GM19035 (cell line): Measurements from ENCODE around the gene GRM8.

Experiments
- ATAC-seq: cut with Tn5 transposase; IDR thresholded peaks from one replicate; pipeline ENCODE4 v1.9.1; 2021; ENCODE audit not compliant: unreplicated experiment

Gene GRM8

GRCh38 chr7:126750207-126750911 is 502.4 kb downstream of the GRM8 start:
- no peak for ATAC-seq

GRCh38 chr7:126728967-126729366 is 523.8 kb downstream of the GRM8 start:
- no peak for ATAC-seq

- ATAC-seq = no peak
Measured at GRCh38 chr7:126727930-126728391, 524.8 kb downstream of the GRM8 start.

GRCh38 chr7:126723966-126724544 is 528.7 kb downstream of the GRM8 start:
- no peak for ATAC-seq

DNA sequence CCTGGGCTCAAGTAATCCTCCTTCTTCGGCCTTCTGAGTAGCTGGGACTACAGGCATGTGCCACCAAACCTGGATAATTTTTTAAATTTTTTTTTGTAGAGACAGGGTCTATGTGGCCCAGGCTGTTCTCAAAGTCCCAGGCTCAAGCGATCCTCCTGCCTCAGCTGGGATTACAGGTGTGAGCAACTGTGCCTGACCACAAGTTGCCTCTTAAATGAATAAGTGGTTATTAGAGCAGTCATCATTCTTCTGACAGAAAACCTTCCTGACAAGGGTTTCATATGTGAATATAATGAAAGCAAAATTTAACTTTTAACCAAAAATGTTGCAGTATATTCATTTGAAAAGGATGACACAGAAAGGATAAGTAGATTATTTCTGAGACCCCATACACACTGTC is 532.5 kb downstream of the GRM8 start:
- ATAC-seq = peak; percentile 91

DNA sequence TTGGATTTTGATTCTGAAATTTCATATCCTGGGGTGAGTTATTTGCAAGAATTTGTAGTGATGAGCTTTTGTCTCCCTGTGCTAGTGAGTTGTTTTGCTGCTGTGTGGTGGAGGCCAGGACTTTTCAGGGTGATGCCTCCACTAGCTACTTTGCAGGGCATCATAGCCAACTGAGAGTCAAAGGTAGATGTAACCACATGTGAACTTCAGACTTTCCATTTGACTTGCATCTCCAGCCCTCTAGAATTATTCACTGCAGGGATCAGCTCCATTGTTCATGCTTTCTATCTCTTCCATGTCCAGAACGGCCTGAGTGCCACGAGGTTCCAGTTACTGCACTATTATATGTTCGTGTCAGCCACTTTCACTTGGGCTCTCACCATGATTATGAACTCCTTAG is 534.3 kb downstream of the GRM8 start:
- ATAC-seq = no peak

DNA sequence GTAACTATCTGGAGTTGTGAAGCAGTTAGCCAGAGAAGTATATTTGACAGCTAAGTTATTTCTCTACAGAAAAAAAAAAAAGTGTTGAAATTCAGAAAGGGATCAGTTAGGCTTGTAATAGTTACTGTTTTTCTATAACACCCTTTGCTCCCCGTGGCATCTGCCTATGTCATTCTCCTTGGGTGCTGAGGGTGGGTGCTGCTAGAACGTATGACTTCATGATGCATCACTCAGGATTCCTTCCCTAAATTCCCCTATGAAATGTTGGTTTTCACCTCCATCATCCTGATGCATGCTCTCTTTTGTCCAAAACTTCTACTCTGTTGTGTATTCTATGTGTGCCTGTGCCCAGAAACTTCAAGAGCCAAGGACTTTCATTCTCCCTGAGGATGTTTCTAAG is 536.4 kb downstream of the GRM8 start:
- ATAC-seq = no peak

DNA sequence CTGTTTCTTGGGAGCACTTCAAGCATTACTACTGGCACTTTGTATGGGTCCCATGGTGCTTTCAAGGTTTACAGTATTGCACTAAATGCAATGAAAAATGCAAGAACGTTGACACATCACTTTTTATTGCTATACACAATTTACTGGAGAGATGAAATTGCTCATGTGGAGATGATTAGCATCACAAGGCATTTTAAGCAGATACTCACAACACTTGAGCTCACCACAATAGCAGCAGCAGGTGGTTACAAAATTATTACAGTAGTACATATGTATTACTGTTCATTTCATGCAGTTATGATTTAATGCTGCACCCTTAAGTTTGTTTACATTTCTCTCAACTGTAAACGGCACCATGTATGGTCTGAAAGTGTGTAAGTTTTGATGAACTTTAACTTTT is 537.7 kb downstream of the GRM8 start:
- no peak for ATAC-seq

DNA sequence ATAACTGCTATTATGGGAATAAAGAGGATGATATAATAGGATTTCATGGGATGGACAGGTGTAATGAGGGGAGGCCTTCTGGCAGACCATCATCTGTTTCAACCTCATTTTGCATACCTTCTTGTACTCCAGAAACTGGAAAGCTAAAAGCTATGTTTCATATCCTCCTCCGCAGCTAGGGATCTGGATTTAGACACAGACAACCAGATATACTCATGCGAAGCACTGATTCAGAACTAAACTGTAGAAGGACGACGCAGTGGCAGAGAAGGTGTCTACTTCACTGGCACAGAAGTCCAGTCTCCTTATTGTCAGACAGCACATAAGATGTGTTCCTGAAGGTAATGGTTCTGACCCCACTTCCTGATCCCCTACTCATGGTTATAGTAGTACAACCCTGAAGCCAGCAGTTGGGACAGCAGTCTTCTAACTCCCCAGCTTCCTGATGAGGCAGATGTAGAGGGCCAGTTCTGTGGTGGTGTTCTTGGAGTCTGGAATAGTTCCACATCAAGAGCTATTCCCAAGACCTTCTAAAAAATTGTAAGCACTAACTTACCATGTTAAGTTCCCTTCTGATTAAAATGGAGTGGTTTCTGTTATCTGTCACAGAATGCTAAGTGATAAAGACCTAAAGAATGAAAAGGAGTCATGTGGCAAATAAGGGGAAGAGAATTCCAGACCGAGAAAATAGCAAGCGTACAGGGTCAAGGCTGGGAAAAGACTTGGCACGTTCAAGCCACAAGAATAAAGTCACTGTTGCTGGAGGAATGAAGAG is 550.3 kb downstream of the GRM8 start:
- peak; percentile 50 for ATAC-seq

- ATAC-seq = peak; percentile 87
Measured at GRCh38 chr7:126700807-126701604, 551.7 kb downstream of the GRM8 start.

GRCh38 chr7:126699707-126700106 is 553.0 kb downstream of the GRM8 start:
- ATAC-seq = no peak

DNA sequence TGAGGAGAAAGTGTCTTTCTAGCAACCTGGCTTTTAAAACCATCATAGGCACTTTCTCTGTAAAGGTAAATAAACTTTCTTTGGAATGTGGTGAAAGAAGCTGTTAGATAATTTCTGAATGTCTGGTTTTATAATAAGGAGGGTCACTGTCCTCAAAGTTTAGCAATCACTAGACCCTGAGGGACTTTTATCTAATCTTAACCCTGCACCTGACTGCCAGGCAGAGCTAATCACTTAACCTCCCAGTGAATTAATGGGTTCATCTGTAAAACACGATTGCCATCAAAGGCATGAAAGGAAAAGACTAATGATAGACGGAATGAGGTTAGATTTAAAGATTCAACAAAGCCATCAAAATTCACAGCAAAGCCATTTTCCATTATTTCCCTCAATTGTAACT is 553.8 kb downstream of the GRM8 start:
- ATAC-seq = no peak

GRCh38 chr7:126698446-126698845 is 554.3 kb downstream of the GRM8 start:
- no peak for ATAC-seq

GRCh38 chr7:126696256-126697038 is 556.3 kb downstream of the GRM8 start:
- peak; percentile 37 for ATAC-seq

DNA sequence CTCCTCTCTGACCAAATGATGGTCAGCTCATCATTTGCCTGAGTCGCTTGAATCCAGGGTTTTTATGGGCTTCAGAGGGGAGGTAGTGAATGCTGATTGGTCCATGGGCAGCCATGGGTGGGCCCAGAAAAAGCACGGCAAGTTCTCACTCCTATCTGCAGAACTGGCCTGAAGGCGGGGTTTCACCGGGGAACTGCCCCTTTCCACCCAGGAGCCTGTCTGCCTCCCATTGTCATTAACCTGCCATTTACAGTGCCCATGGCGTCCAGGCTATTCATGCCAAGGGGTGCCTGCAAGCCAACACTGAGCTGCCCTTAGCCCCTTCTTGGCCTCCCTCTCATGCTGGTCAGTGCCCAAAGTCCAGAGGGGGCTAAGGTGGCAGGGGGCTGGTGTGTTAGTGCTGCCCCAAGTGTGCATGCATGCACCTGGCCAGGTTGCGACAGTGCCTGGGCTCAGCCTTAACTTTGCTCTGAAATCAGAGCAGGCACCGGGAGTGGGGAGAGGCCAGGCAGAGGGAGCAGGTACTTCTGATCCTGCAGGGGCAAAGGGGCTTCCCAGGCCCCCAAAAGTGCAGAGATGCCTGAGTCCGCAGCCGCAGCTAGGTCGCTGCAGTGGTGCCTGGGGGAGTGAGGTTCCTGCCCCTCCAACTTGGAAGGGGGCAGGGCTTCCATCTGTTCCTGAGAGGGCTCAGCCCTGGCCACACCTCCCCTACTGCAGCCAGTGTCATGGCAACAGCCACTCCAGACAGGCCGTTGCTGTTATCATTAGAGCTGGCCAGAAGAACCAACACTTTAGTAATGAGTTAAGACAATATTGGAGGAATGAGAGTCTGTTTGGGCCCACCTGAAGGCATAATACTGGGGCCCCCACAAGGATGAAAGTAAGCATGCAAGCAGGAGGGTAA is 561.6 kb downstream of the GRM8 start:
- no peak for ATAC-seq

DNA sequence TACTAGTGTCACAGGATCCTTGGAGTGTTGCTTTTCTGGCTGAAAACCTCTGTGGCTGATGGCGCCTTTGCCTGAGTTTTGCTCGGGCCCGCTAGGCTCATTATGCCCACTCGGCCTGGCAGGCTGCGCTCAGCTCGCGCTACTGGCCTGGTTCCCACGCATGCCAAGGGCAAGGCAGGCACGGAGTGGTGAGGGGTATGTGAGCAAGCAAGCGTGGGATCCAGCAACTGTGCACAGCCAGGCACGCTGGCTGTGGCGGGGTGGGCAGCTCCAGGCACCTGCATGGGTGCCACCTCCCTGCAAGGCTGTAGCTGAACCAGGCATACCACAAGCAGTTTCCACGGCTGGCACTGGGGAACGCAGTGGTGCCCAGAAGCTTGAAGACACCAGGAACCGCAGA is 562.6 kb downstream of the GRM8 start:
- no peak for ATAC-seq

GRCh38 chr7:126689037-126689436 is 563.7 kb downstream of the GRM8 start:
- no peak for ATAC-seq

DNA sequence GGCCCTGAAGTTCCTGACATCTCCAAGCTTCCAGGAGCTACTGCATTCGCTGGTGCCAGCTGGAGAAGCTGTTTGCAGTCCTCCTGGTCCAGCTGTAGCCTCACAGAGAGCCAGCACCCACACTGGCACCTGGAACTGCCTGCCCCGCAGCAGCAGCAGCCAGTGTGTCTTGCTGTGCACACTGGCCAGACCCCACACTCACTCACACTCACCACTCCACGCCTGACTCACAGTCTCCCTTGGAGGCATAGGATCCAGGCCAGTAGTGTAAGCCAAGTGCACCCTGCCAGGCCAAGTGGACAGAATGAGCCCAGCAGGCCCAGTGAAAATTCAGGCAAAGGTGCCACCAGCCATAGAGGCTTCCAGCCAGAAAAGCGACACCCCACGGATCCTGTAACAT is 566.3 kb downstream of the GRM8 start:
- ATAC-seq = no peak

DNA sequence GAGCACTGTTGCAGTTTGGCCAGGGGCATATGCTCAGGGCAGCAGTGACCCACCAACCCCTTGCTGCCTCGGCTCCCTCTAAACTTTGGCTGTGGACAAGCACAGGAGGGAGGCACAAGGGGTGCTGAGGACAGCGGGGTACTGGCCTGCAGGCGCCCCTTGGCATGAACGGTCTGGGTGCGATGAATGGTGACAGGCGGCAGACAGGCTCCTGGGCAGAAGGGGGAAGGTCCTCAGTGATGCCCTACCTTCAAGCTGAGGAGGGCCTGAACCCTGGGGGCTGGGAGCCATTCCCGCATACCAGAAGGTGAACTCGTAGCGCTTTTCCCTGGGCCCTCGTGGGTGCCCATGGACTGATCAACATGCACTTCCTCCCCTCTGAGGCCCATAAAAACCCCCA is 567.1 kb downstream of the GRM8 start:
- ATAC-seq = no peak
